AG09319 (cell line): Measurements from ENCODE around the gene PHF5A.
"Not testable (repeated sequence)": the region's sequence is repeated elsewhere in the genome, so short reads cannot be mapped to it uniquely, and the experiment has no call there.

Experiments
- DNase-seq: peaks from one replicate; pipeline ENCODE4 v3.0.0-alpha.2; 2010; ENCODE audit warnings: low read depth; ENCODE audit errors: extremely low read depth
- TF ChIP-seq, protein P1 (sequence below): IDR thresholded peaks from 2 replicates; pipeline ENCODE4 v1.5.1; 2011; ENCODE audit warnings: low read depth, mild to moderate bottlenecking, inconsistent platforms, low read length, moderate library complexity

The PHF5A gene

DNA sequence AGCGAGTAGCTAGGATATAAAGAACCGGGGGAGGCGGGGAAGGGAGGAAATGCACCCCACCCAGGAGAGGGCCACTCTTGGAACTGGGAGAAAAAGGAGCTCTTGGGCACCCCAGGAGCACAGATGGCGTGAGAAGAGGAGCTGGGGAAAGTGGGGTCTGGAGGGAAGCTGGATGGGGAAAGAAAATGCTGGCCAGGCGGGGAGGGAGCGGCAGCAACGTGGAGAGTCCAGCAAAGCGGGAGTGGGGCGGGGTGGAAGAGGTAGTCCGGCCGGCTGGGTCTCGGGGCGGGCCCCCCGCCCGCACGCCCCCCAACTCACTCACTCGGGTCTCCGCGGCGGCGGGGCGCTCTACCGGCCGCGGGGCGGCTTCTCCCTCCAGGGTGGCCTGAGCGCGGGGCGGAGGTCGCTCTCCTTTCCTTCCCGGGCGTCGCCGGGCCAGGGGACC, 22.4 kb downstream of the PHF5A start:
- no peak for DNase-seq
- TF ChIP-seq, protein P1, sequence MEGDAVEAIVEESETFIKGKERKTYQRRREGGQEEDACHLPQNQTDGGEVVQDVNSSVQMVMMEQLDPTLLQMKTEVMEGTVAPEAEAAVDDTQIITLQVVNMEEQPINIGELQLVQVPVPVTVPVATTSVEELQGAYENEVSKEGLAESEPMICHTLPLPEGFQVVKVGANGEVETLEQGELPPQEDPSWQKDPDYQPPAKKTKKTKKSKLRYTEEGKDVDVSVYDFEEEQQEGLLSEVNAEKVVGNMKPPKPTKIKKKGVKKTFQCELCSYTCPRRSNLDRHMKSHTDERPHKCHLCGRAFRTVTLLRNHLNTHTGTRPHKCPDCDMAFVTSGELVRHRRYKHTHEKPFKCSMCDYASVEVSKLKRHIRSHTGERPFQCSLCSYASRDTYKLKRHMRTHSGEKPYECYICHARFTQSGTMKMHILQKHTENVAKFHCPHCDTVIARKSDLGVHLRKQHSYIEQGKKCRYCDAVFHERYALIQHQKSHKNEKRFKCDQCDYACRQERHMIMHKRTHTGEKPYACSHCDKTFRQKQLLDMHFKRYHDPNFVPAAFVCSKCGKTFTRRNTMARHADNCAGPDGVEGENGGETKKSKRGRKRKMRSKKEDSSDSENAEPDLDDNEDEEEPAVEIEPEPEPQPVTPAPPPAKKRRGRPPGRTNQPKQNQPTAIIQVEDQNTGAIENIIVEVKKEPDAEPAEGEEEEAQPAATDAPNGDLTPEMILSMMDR, result no peak

DNA sequence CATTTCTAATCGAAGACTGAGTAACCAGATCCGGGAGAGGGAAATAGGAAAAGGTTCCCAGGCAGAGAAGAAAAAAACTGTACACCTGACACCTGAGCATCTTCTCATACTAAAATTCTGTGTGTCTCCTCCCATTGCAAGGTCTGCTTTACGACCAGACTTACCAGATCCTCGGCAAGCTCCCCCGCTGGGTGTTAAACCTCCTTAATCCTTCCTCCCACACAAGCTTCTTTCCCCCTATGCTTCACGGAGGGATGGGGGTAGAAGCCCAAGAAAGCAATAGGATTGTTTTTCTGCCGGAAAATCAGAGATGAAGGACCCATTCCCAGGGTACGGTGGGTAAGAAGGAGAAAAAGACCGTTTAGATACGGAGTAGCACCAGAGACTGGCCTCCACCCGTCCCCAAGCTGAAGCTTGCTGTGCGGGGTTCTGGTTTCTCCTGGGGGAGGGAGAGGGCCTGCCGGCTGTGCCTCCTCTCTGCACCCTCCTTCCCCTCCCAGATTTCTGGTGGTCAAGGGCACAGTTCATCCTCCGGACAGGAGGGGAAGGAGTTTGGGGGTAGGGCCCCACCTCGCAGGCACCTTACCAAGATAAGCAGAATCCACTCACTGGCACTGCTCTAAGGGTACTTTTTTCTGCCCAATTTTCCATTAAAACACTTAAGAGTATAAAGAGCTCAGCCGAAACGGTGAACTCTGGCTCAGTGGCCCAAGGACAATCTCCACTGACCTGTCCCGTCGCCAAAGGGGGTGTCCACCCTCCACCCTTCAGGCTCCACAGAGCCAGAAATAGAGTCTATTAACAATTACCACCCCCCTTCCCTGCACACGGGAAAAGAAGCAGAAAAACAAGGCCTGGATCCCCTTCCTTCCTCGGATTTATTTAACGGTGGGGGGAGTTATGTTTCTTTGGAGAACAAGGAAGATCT, 23.1 kb downstream of the PHF5A start:
- DNase-seq, result no peak

DNA sequence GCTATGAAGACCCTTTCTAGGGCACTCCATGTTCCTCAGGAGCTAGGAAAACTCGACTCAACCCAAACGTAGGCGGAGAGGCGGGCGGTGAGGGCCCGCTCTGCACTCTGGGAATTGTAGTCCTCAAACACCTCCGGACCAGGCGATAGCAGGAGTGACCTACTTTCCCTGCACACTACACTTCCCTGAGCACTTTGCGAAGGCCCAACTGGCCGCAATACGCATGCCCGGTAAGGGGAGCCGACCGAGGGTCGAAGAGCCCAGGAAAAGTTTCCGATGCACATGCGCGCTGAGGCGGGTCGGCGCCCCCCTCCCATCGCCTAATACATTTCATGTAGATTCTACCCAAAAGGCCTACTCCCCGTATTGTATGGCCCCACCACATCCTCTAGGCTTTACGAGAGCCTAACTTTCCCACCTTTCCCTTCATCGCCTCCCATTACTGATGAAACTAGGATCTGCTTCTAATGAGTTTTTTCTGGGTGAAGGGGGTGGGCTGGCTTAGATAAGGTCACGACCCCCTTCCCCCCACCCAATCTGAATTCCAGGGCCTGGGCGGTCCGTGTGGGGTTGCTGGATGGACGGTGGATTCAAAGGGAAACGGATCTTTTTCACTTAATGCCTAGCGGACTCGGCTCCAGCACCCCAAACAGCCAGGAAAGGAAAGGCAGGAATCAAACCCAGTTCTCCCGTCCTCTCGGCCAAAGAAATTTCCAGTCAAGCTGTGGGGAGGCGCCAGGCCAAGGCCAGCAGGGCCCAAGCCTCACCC, 23.9 kb downstream of the PHF5A start:
- peak; percentile 88 for DNase-seq
- TF ChIP-seq, protein P1, result no peak

More for the DNA sequence above, 23.1 kb downstream of the PHF5A start:
- TF ChIP-seq, protein P1, result no peak

DNA sequence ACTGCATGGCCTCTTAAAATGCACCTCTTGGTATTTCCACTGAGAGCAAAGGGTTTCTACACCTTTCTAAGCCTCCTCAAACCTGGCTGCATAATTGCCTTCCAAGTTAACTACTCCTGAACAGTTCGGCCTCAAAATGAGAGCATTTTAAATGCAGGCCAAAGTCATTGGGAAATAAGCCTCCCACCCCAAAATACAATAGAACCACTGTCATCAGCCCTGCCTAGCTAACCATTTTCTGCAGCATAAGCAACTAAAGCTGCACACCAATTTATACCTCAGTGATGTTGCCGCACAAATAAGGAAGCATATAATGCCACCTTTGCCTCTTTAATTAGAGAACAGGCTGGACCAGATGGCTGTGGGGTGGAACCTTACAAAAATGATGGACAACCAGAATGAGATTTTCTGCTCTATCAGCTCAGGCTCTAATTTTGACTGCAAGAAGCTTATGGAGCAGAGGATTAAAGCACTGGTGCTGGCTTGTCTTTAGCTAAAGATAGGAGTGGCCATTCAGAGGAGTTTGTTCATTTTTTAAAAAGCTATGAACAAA, 26.2 kb downstream of the PHF5A start:
- TF ChIP-seq, protein P1, result no peak
- no peak for DNase-seq

DNA sequence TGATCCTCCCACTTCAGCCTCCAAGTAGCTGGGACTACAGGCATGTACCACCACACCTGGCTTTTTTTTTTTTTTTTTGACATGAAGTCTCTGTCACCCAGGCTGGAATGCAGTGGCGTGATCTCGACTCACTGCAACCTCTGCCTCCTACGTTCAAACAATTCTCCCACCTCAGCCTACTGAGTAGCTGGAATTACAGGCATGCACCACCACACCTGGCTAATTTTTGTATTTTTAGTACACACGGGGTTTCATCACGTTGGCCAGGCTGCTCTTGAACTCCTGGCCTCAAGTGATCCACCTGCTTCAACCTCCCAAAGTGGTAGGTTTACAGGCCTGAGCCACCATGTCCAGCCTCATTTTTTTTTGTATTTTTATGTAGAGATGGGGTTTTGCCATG, 28.0 kb downstream of the PHF5A start:
- DNase-seq, result not testable (repeated sequence)

DNA sequence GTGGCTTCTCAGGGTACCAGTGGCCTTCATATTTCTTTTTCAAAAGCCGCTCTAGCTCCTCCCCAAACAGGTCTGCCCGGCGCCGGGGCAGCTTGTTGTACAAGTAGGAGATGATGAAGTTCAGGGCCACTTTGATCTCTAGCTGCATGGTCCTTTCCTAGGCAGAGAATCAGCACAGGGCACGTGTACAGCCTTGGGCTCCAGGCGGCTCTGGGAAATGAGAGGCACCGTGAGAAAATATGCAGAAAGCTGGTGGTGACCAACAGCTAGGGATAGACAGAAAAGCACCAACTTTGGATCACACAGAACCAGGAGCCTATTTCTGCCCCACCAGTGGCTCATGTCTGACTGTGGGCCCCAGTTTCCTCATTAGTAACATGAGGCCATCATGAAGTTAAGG, 31.3 kb downstream of the PHF5A start:
- no peak for DNase-seq
- TF ChIP-seq, protein P1, result no peak

DNA sequence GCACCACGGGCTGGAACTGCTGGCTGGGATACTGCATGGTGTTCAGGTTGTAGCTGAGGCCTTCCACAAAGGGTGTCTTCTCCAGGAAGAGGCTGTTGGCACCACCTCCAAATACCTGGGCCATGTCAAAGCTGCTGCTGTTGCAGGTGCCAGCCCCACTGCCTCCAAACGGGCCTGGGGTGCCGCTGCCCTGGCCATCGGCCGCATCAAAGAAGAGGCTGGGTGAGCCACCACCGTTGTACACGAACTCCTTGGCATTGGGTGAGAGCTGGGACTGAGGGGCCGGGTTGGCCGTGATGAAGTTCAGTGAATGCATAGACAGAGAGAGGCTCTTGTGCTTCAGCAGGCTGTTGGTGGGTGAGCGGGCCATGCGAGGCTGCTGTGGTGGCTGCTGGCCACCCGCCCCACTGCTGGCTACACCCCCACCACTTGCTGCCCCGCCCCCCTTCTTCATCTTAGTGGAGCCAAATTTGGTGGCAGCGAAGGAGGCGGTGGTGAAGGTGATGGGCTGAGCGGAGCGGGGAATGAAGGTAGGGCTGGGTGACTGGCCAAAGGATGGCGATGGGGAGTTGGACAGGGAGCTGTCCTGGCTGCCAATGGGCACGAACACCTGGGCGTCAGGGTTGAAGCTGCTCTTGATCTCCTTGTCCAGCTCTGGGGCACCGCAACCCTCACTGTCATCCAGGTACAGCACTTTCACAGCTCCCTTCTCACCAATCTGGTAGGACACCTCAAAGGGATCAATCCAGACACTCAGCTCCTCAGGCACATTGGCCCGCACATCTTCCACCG, 32.0 kb downstream of the PHF5A start:
- no peak for DNase-seq
- TF ChIP-seq, protein P1, result no peak
